K562 (cell line): ENCODE measurements around the gene LIPI. TPM values are rescaled to one million over a fixed set of nuclear protein-coding genes. Genes with fewer than 3 reads are reported as not detected.

Experiments
- ATAC-seq: fragments of 200-7000 bp; cut with Tn5 transposase; 3 replicates; pipeline ENCODE4 v1.9.1; 2020; ENCODE audit warnings: moderate library complexity
- Bru-seq: library from RNA; stranded (reverse); fragments of 400-500 nt; gene quantifications from one replicate; lab custom pipeline; 2021; lab: Mats Ljungman, UMichigan
- BruChase-seq, 2 experiments: library from RNA; stranded (reverse); fragments of 400-500 nt; gene quantifications; one replicate each; lab custom pipeline; 2021; lab: Mats Ljungman, UMichigan
- BruUV-seq: library from RNA; stranded (reverse); fragments of 400-500 nt; replicated peaks from 2 replicates; lab custom pipeline; 2021; lab: Mats Ljungman, UMichigan
- CTCF ChIA-PET: fragments of 300-600 bp; formaldehyde crosslinking; extraction: SDS; loops from one replicate; lab custom pipeline; 2021; ENCODE audit warnings: low intra/inter-chr PET ratio; lab: Yijun Ruan, JAX
- POLR2A ChIA-PET: fragments of 300-600, 350-650 bp; sonication (Branson Sonifier 250); formaldehyde crosslinking; extraction: SDS; loops from one replicate; lab custom pipeline; 2021; ENCODE audit warnings: antibody characterized with exemption, inconsistent platforms; lab: Yijun Ruan, JAX
- DNase-seq, 4 experiments: peaks; one replicate each; pipeline versions ENCODE4 v3.0.0 to v3.0.0-alpha.2; 2011 to 2018; ENCODE audit warnings: low spot score in 3 of 4, mixed read lengths in 3 of 4; ENCODE audit errors: extremely low read depth in 1 of 4
- FAIRE-seq: peaks from 2 replicates; lab custom pipeline; 2011; peaks lifted over from hg19 to GRCh38; lab: Jason Lieb, UNC
- H2AFZ ChIP-seq: 2 replicates; pipeline ENCODE4 v1.6.0; 2011; ENCODE audit warnings: low read depth, low read length, control low read depth, inconsistent platforms
- H3K27ac ChIP-seq: fragments of 200-600 bp; 3 replicates; pipeline ENCODE4 v1.8.0; 2011; ENCODE audit warnings: low read depth, mild to moderate bottlenecking, control low read depth, inconsistent platforms, low read length, moderate library complexity, mixed read lengths; ENCODE audit errors: extremely low read depth
- H3K27me3 ChIP-seq, 2 experiments: fragments of 300-600 bp in 1 of 2; 2 replicates in 1 of 2; 3 replicates in 1 of 2; pipeline versions ENCODE4 v1.6.0 to v1.8.0; 2011; ENCODE audit warnings: inconsistent platforms in 2 of 2, low read length in 2 of 2, mild to moderate bottlenecking in 1 of 2, mixed read lengths in 1 of 2, moderate library complexity in 1 of 2; ENCODE audit not compliant: control insufficient read depth in 2 of 2, insufficient read depth in 2 of 2
- H3K36me3 ChIP-seq: fragments of 300-600 bp; 3 replicates; pipeline ENCODE4 v1.8.0; 2011; ENCODE audit warnings: mild to moderate bottlenecking, low read length, inconsistent platforms; ENCODE audit not compliant: control insufficient read depth, insufficient read depth
- H3K4me1 ChIP-seq, 2 experiments: fragments of 200-600 bp in 1 of 2; replicated peaks in 1 of 2; 2 replicates in 1 of 2; 3 replicates in 1 of 2; pipeline versions ENCODE4 v1.5.1 to v1.8.0; 2011; ENCODE audit warnings: inconsistent platforms in 2 of 2, low read length in 2 of 2, mild to moderate bottlenecking in 1 of 2, mixed read lengths in 1 of 2, moderate library complexity in 1 of 2; ENCODE audit not compliant: control insufficient read depth in 2 of 2, insufficient read depth in 2 of 2
- H3K4me2 ChIP-seq: 2 replicates; pipeline ENCODE4 v1.6.1; 2011; ENCODE audit warnings: low read length, control low read depth, inconsistent platforms, mixed read lengths; ENCODE audit not compliant: insufficient read depth
- H3K4me3 ChIP-seq: fragments of 200-600 bp; sonication (generic), shearing (Covaris generic); 2 replicates; pipeline ENCODE4 v1.5.1; 2016; ENCODE audit warnings: control low read depth, inconsistent platforms
- H3K79me2 ChIP-seq: fragments of 200-600 bp; 3 replicates; pipeline ENCODE4 v1.8.0; 2011; ENCODE audit warnings: low read length, inconsistent platforms; ENCODE audit not compliant: control insufficient read depth, insufficient read depth
- H3K9ac ChIP-seq, 2 experiments: 2 replicates each; pipeline versions ENCODE4 v1.6.0 to v1.6.1; 2011; ENCODE audit warnings: low read depth in 2 of 2, low read length in 2 of 2, control low read depth in 1 of 2, inconsistent platforms in 1 of 2, mild to moderate bottlenecking in 1 of 2, mixed read lengths in 1 of 2; ENCODE audit not compliant: insufficient read depth in 1 of 2
- H3K9me1 ChIP-seq: one replicate; pipeline ENCODE4 v1.6.0; 2011; ENCODE audit warnings: inconsistent platforms, mild to moderate bottlenecking, low read length, moderate library complexity; ENCODE audit not compliant: control insufficient read depth, insufficient read depth
- H3K9me3 ChIP-seq: replicated peaks from 2 replicates; pipeline ENCODE4 v1.5.1; 2011; ENCODE audit warnings: low read depth, low read length, inconsistent platforms; ENCODE audit not compliant: control insufficient read depth, insufficient read depth
- H4K20me1 ChIP-seq: replicated peaks from 2 replicates; pipeline ENCODE4 v1.6.1; 2011; ENCODE audit warnings: low read length, inconsistent platforms, mixed read lengths; ENCODE audit not compliant: control insufficient read depth, insufficient read depth
- BCOR ChIP-seq: fragments of 450-650 bp; IDR thresholded peaks from 2 replicates; pipeline ENCODE4 v1.6.1; 2016
- BMI1 ChIP-seq: fragments of 150-350 bp; IDR thresholded peaks from 2 replicates; pipeline ENCODE4 v1.6.1; 2014; ENCODE audit warnings: low read length
- ETS2 ChIP-seq: IDR thresholded peaks from 2 replicates; pipeline ENCODE4 v1.6.1; 2016; ENCODE audit warnings: borderline replicate concordance, missing genetic modification characterization, mild to moderate bottlenecking, moderate library complexity, missing compliant biosample characterization; ENCODE audit not compliant: poor library complexity, severe bottlenecking
- FOSL1 ChIP-seq: fragments of 200-800 bp; sonication (Bioruptor generic); conservative IDR thresholded peaks from 2 replicates; pipeline ENCODE4 v1.6.1; 2016; ENCODE audit warnings: missing genetic modification characterization, missing compliant biosample characterization
- IRF2 ChIP-seq: sonication (generic); formaldehyde crosslinking; IDR thresholded peaks from 2 replicates; pipeline ENCODE4 v1.8.1; 2022; ENCODE audit warnings: mild to moderate bottlenecking, missing genetic modification reagents
- MTA3 ChIP-seq: fragments of 450-650 bp; formaldehyde crosslinking; IDR thresholded peaks from 2 replicates; pipeline ENCODE4 v1.6.1; 2017; ENCODE audit warnings: mild to moderate bottlenecking, borderline replicate concordance
- NCOA1 ChIP-seq: fragments of 450-650 bp; IDR thresholded peaks from 2 replicates; pipeline ENCODE4 v1.6.1; 2016; ENCODE audit warnings: low read depth
- POLR3A ChIP-seq: IDR thresholded peaks from 2 replicates; pipeline ENCODE4 v1.6.1; 2011; ENCODE audit warnings: borderline replicate concordance, mild to moderate bottlenecking, moderate library complexity; ENCODE audit not compliant: insufficient read length, insufficient read depth; ENCODE audit errors: extremely low read depth
- SNRNP70 ChIP-seq: fragments of 200-400 bp; formaldehyde crosslinking; optimal IDR thresholded peaks from 2 replicates; pipeline ENCODE3; 2017; ENCODE audit warnings: low read depth, low read length
- ZBTB49 ChIP-seq: sonication (generic); formaldehyde crosslinking; IDR thresholded peaks from 2 replicates; pipeline ENCODE4 v1.8.0; 2022; ENCODE audit warnings: missing genetic modification reagents, mild to moderate bottlenecking, borderline replicate concordance
- ZNF239 ChIP-seq: fragments of 250-450 bp; sonication (Bioruptor Pico); IDR thresholded peaks from 2 replicates; pipeline ENCODE4 v1.4.0; 2020; ENCODE audit warnings: mild to moderate bottlenecking
- ZNF347 ChIP-seq: fragments of 450-650 bp; formaldehyde crosslinking; IDR thresholded peaks from 2 replicates; pipeline ENCODE4 v1.4.0; 2020; ENCODE audit warnings: low read depth, mild to moderate bottlenecking, moderate library complexity
- ZNF79 ChIP-seq: fragments of 250-450 bp; sonication (Bioruptor Pico); IDR thresholded peaks from 2 replicates; pipeline ENCODE4 v1.4.0; 2020; ENCODE audit warnings: low read depth, mild to moderate bottlenecking, moderate library complexity
- WGBS: fragments of 100-300 bp; shearing (Covaris generic); methylation state at CpG from one replicate; pipeline ENCODE4 v1.1.6; 2016; ENCODE audit warnings: low coverage, mixed read lengths; ENCODE audit not compliant: insufficient coverage; ENCODE audit errors: missing lambda C conversion rate; 5-methylcytosine and 5-hydroxymethylcytosine counted together
- in situ Hi-C: fragments of 300-500 bp; cut with MboI; formaldehyde crosslinking; loops from 4 replicates; pipeline ENCODE4 v1.15.0; 2018; ENCODE audit warnings: inconsistent platforms, mixed read lengths
- intact Hi-C: fragments of 100-400 bp; cut with micrococcal nuclease; formaldehyde crosslinking; loops from 2 replicates; pipeline ENCODE4 v1.14.2; 2022
- long read RNA-seq, 3 experiments: library from polyadenylated mRNA in 2 of 3; library from RNA in 1 of 3; unstranded in 2 of 3; stranded (forward) in 1 of 3; transcript quantifications; one replicate each; pipeline ENCODE4 v2.0.0, GENCODE V29; 2019 to 2022
- polyA minus RNA-seq, 3 experiments: library from RNA; depleted of rRNA, polyadenylated mRNA; stranded (reverse); fragments of >200 nt; gene quantifications; 2 replicates each; pipeline ENCODE4 v1.2.3, GENCODE V29; 2011
- polyA plus RNA-seq, 8 experiments: library from polyadenylated mRNA; depleted of rRNA in 4 of 8; stranded (reverse) in 5 of 8; unstranded in 3 of 8; fragments of >200 nt; fragmentation: Nextera tagmentation in 2 of 8; fragmentation: Illumina TruSeq in 1 of 8; extraction: Ambion mirVana in 2 of 8; extraction: Trizol in 1 of 8; gene quantifications; 2 replicates each; pipeline versions ENCODE4 v1.2.1 to v1.2.3, GENCODE V29; 2011 to 2014; ENCODE audit warnings: inconsistent platforms in 1 of 8, missing spikeins in 1 of 8
- total RNA-seq, 7 experiments: library from RNA; depleted of rRNA in 6 of 7; stranded (reverse); fragments of >200 nt in 6 of 7; fragmentation: Illumina TruSeq in 2 of 7; extraction: Trizol in 2 of 7; gene quantifications; 2 replicates each; pipeline versions ENCODE4 v1.2.1 to v1.2.3, GENCODE V29; 2011 to 2021; ENCODE audit warnings: low replicate concordance in 1 of 7
- TF ChIP-seq, protein P1 (sequence below): fragments of 450-650 bp; formaldehyde crosslinking; IDR thresholded peaks from 2 replicates; pipeline ENCODE4 v1.4.0; 2020; ENCODE audit warnings: mild to moderate bottlenecking, mixed read lengths
- TF ChIP-seq, protein P2 (sequence below): fragments of 450-650 bp; formaldehyde crosslinking; IDR thresholded peaks from 2 replicates; pipeline ENCODE4 v1.4.0; 2020; ENCODE audit warnings: mild to moderate bottlenecking, moderate library complexity

Gene LIPI
- total RNA-seq (2011; cell fraction: chromatin; rRNA removed; ENCODE audit: low replicate concordance): not detected in 2 replicates
- total RNA-seq (2011; cell fraction: nucleolus; rRNA removed): not detected in 2 replicates
- total RNA-seq (2011; cell fraction: nucleoplasm; rRNA removed): not detected in 2 replicates
- not detected in 2 replicates for total RNA-seq (2014; rRNA removed)
- not detected in 2 replicates for total RNA-seq (2014; rRNA removed; fragmentation: Illumina TruSeq; extraction: Trizol)
- not detected in 2 replicates for total RNA-seq (2015; rRNA removed; fragmentation: Illumina TruSeq; extraction: Trizol)
- total RNA-seq (2021): not detected in 2 replicates
- not detected in 2 replicates for polyA plus RNA-seq (2011; rRNA removed)
- polyA plus RNA-seq (2011; cell fraction: cytosol; rRNA removed): not detected in 2 replicates
- polyA plus RNA-seq (2011; cell fraction: nucleus; rRNA removed): not detected in 2 replicates
- polyA plus RNA-seq (2012): 0.04 and 0.06 TPM in 2 replicates
- polyA plus RNA-seq (2014; fragmentation: Illumina TruSeq; extraction: Trizol): not detected in 2 replicates
- not detected for polyA plus RNA-seq (2014; fragmentation: Nextera tagmentation; extraction: Ambion mirVana)
- polyA plus RNA-seq (2014; rRNA removed): not detected in 2 replicates
- not detected in 2 replicates for polyA minus RNA-seq (2011; rRNA and poly(A)+ RNA removed)
- polyA minus RNA-seq (2011; cell fraction: cytosol; rRNA and poly(A)+ RNA removed): not detected in 2 replicates
- not detected in 2 replicates for polyA minus RNA-seq (2011; cell fraction: nucleus; rRNA and poly(A)+ RNA removed)
- Bru-seq, nascent RNA: percentile 10 among the genes with signal in this experiment
- BruChase-seq, experiment 1, labeled RNA remaining after a 2-hour chase: percentile 2 among the genes with signal in this experiment
- percentile 9 among the genes with signal in this experiment for BruChase-seq, experiment 2, labeled RNA remaining after a 6-hour chase
- long read RNA-seq, experiment 1: 0 reads
- long read RNA-seq, experiment 2: 0 reads
- long read RNA-seq, experiment 3: 0 reads

GRCh38 chr21:14210738-14211137, at the start of gene LIPI:
LIPI (minus strand) TSS chr21:14210955; CDS start chr21:14210845, 110 bp downstream.
- intact Hi-C loops (loop anchor here (5.0 kb wide), 1 partner anchor 48 kb away; no protein-coding TSS in a partner anchor), in situ Hi-C loops (no loop called here)
- Histone ChIP-seq H3K4me1 (peaks cover 0 to under 1% of the 10 kb centered on the region in 2 experiments; a peak in 2 of 5 replicates), H3K79me2 (no peaks in the 10 kb centered on the region), H3K4me2 (no peak within 1 kb of the TSS), H4K20me1 (no peaks in the 10 kb centered on the region), H3K4me3 (no peak within 1 kb of the TSS), H3K9me1 (no peaks in the 10 kb centered on the region), H3K36me3 (no peaks in the 10 kb centered on the region), H3K9me3 (no peaks in the 10 kb centered on the region), H3K27ac (no peak within 1 kb of the TSS), H3K27me3 (no peaks in the 10 kb centered on the region; a peak in 1 of 5 replicates), H2AFZ (no peak within 1 kb of the TSS), H3K9ac (no peak within 1 kb of the TSS)
- FAIRE-seq (no peak), ATAC-seq (no peak), DNase-seq (no peak)
- no TSS peak for BruUV-seq
- CTCF ChIA-PET: no interaction called here
- POLR2A ChIA-PET: no interaction called here
- 8% methylated on average over 1 of the region's 1 CpG for WGBS
- TF ChIP-seq, protein P1, sequence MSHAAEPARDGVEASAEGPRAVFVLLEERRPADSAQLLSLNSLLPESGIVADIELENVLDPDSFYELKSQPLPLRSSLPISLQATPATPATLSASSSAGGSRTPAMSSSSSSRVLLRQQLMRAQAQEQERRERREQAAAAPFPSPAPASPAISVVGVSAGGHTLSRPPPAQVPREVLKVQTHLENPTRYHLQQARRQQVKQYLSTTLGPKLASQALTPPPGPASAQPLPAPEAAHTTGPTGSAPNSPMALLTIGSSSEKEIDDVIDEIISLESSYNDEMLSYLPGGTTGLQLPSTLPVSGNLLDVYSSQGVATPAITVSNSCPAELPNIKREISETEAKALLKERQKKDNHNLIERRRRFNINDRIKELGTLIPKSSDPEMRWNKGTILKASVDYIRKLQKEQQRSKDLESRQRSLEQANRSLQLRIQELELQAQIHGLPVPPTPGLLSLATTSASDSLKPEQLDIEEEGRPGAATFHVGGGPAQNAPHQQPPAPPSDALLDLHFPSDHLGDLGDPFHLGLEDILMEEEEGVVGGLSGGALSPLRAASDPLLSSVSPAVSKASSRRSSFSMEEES (CRISPR knock-in tag): no peak
- no peak for TF ChIP-seq NCOA1
- no peak for TF ChIP-seq MTA3
- TF ChIP-seq ZNF79 (CRISPR knock-in tag): no peak
- no peak for TF ChIP-seq ZNF347
- no peak for TF ChIP-seq ZBTB49 (CRISPR knock-in tag)
- no peak for TF ChIP-seq BMI1
- no peak for TF ChIP-seq POLR3A
- no peak for TF ChIP-seq ZNF239 (CRISPR knock-in tag)
- TF ChIP-seq BCOR: no peak
- no peak for TF ChIP-seq ETS2 (tag)
- TF ChIP-seq IRF2 (CRISPR knock-in tag): no peak
- TF ChIP-seq FOSL1 (tag): no peak
- TF ChIP-seq, protein P2, sequence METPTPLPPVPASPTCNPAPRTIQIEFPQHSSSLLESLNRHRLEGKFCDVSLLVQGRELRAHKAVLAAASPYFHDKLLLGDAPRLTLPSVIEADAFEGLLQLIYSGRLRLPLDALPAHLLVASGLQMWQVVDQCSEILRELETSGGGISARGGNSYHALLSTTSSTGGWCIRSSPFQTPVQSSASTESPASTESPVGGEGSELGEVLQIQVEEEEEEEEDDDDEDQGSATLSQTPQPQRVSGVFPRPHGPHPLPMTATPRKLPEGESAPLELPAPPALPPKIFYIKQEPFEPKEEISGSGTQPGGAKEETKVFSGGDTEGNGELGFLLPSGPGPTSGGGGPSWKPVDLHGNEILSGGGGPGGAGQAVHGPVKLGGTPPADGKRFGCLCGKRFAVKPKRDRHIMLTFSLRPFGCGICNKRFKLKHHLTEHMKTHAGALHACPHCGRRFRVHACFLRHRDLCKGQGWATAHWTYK: no peak
- TF ChIP-seq SNRNP70: no peak
